Hematopoietic multipotent progenitor cell treated with erythropoietin and hydrocortisone succinate and interleukin-3 and kit ligand, for 4 days (in vitro differentiated cells): ENCODE measurements around the gene MCM3AP.
"Not testable (repeated sequence)": the region's sequence is repeated elsewhere in the genome, so short reads cannot be mapped to it uniquely, and the experiment has no call there.

Experiments
- DNase-seq: peaks from one replicate; pipeline ENCODE4 v3.0.0-alpha.2; 2015

MCM3AP gene

GRCh38 chr21:46200877-46201803 is 84.3 kb downstream of the MCM3AP start:
- DNase-seq: not testable (repeated sequence)

- no peak for DNase-seq
Measured at GRCh38 chr21:46199436-46200373, 85.7 kb downstream of the MCM3AP start.

GRCh38 chr21:46196733-46197132 is 88.7 kb downstream of the MCM3AP start:
- no peak for DNase-seq

GRCh38 chr21:46195595-46196195 is 89.7 kb downstream of the MCM3AP start:
- DNase-seq: no peak

GRCh38 chr21:46194374-46195334 is 90.8 kb downstream of the MCM3AP start:
- no peak for DNase-seq

- no peak for DNase-seq
Measured at GRCh38 chr21:46193829-46194373, 91.5 kb downstream of the MCM3AP start.

- DNase-seq: no peak
Measured at GRCh38 chr21:46191686-46192575, 93.5 kb downstream of the MCM3AP start.

- DNase-seq: no peak
Measured at GRCh38 chr21:46191257-46191685, 94.1 kb downstream of the MCM3AP start.

- DNase-seq: no peak
Measured at GRCh38 chr21:46190491-46191131, 94.8 kb downstream of the MCM3AP start.

- DNase-seq: no peak
Measured at GRCh38 chr21:46189959-46190490, 95.4 kb downstream of the MCM3AP start.

GRCh38 chr21:46189213-46189958 is 96.0 kb downstream of the MCM3AP start:
- no peak for DNase-seq

GRCh38 chr21:46188226-46189212 is 96.9 kb downstream of the MCM3AP start:
- peak; percentile 51 for DNase-seq

- no peak for DNase-seq
Measured at GRCh38 chr21:46187814-46188213, 97.6 kb downstream of the MCM3AP start.

GRCh38 chr21:46187261-46187660 is 98.2 kb downstream of the MCM3AP start:
- no peak for DNase-seq

GRCh38 chr21:46185716-46186115 is 99.7 kb downstream of the MCM3AP start:
- DNase-seq: peak; percentile 79
